Bronchial epithelial cell (primary cell): ENCODE measurements around the gene PRICKLE1. TPM values are rescaled to one million over a fixed set of nuclear protein-coding genes. Genes with fewer than 3 reads are reported as not detected.

ENCODE experiments used
- DNase-seq: peaks from one replicate; pipeline ENCODE4 v3.0.0-alpha.2; 2010; ENCODE audit warnings: low read depth
- FAIRE-seq: peaks from 2 replicates; lab custom pipeline; 2011; peaks lifted over from hg19 to GRCh38; lab: Jason Lieb, UNC
- H3K27me3 ChIP-seq: 2 replicates; pipeline ENCODE4 v1.5.1; 2011; ENCODE audit warnings: low read length; ENCODE audit not compliant: control insufficient read depth, insufficient read depth
- H3K36me3 ChIP-seq: 2 replicates; pipeline ENCODE4 v1.5.1; 2011; ENCODE audit warnings: low read length; ENCODE audit not compliant: control insufficient read depth, insufficient read depth
- H3K4me3 ChIP-seq: 2 replicates; pipeline ENCODE4 v1.5.1; 2011; ENCODE audit warnings: mild to moderate bottlenecking, low read depth, low read length, control low read depth
- total RNA-seq: library from RNA; depleted of rRNA; stranded (reverse); fragments of >200 nt; gene quantifications from 2 replicates; pipeline ENCODE4 v1.2.1, GENCODE V29; 2014
- TF ChIP-seq, protein P1 (sequence below): IDR thresholded peaks from 2 replicates; pipeline ENCODE4 v1.5.1; 2011; ENCODE audit warnings: mild to moderate bottlenecking, moderate library complexity, low read length, control low read depth, inconsistent platforms; ENCODE audit not compliant: insufficient read depth, severe bottlenecking

Gene PRICKLE1
- total RNA-seq, 1 donor from 2014 or later, result 1.1 TPM

GRCh38 chr12:42498549-42499247 is 90.8 kb downstream of the PRICKLE1 start:
- Histone ChIP-seq H3K4me3 (no peak overlapping the region), H3K27me3 (no peaks in the 10 kb centered on the region), H3K36me3 (no peaks in the 10 kb centered on the region)
- TF ChIP-seq, protein P1, sequence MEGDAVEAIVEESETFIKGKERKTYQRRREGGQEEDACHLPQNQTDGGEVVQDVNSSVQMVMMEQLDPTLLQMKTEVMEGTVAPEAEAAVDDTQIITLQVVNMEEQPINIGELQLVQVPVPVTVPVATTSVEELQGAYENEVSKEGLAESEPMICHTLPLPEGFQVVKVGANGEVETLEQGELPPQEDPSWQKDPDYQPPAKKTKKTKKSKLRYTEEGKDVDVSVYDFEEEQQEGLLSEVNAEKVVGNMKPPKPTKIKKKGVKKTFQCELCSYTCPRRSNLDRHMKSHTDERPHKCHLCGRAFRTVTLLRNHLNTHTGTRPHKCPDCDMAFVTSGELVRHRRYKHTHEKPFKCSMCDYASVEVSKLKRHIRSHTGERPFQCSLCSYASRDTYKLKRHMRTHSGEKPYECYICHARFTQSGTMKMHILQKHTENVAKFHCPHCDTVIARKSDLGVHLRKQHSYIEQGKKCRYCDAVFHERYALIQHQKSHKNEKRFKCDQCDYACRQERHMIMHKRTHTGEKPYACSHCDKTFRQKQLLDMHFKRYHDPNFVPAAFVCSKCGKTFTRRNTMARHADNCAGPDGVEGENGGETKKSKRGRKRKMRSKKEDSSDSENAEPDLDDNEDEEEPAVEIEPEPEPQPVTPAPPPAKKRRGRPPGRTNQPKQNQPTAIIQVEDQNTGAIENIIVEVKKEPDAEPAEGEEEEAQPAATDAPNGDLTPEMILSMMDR, result no peak
- DNase-seq, result peak; percentile 18
- FAIRE-seq, result no peak

- TF ChIP-seq, protein P1, result no peak
- no peak for DNase-seq
- Histone ChIP-seq H3K27me3 (no peaks in the 10 kb centered on the region), H3K36me3 (no peaks in the 10 kb centered on the region), H3K4me3 (no peak overlapping the region)
- FAIRE-seq, result no peak
Measured at GRCh38 chr12:42496886-42497285, 92.7 kb downstream of the PRICKLE1 start.

- Histone ChIP-seq H3K4me3 (no peak overlapping the region), H3K36me3 (no peaks in the 10 kb centered on the region), H3K27me3 (no peaks in the 10 kb centered on the region)
- no peak for DNase-seq
- TF ChIP-seq, protein P1, result no peak
- no peak for FAIRE-seq
Measured at GRCh38 chr12:42495244-42495643, 94.3 kb downstream of the PRICKLE1 start.

DNA sequence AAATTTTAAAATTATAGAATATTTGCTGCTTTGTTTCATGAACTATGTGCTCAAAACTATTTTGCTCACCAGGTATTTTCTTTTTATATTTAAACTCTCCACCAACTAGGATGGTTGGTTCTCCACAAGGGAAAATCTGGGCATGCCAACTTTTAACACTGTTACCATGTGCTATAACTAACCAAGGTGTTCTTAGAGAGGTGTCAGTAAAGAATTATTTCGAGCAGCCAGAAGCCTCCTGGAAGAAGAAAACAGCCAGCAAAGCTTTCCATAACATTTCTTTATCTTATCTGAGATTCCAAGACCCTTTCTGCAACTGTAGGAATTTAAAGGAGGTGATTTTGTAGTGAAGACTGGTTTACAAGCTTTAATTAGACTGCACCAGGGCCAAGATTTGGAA is 97.3 kb downstream of the PRICKLE1 start:
- Histone ChIP-seq H3K4me3 (no peak overlapping the region), H3K27me3 (no peaks in the 10 kb centered on the region), H3K36me3 (no peaks in the 10 kb centered on the region)
- no peak for DNase-seq
- TF ChIP-seq, protein P1, result no peak
- FAIRE-seq, result no peak

GRCh38 chr12:42490261-42490842 is 99.2 kb downstream of the PRICKLE1 start:
- no peak overlapping the region for H3K4me3 ChIP-seq
- DNase-seq (no peak), FAIRE-seq (no peak)
- TF ChIP-seq, protein P1, result no peak
- H3K27me3 ChIP-seq, result no peaks in the 10 kb centered on the region
- no peaks in the 10 kb centered on the region for H3K36me3 ChIP-seq

DNA sequence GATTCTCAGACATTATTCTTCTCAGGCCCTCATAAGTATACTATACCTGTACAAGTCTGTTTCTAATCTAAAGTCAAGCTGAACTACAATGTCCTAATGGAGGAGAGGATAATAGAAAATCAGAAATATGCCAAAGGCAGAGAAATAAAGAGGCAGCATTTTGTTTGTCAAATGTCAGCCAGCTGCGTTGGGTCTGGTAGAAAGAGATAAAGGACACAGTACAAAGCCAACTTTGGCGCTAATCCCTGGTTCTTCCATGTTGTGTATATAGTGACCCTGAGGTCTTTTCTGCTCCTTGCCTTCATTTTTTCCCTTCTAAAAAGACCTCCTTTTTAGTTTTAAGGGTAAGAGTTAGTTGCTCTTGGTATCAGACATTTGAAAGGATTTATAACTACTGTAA is 103.1 kb downstream of the PRICKLE1 start:
- no peaks in the 10 kb centered on the region for H3K27me3 ChIP-seq
- H3K36me3 ChIP-seq, result no peaks in the 10 kb centered on the region
- TF ChIP-seq, protein P1, result no peak
- FAIRE-seq (no peak), DNase-seq (no peak)
- no peak overlapping the region for H3K4me3 ChIP-seq
